GM23248 (cell line): ENCODE measurements around the gene TTN.

Experiments used
- EZH2 ChIP-seq: fragments of 200-600 bp; sonication (generic); IDR thresholded peaks from 2 replicates; pipeline ENCODE4 v1.6.1; 2018; ENCODE audit warnings: antibody characterized with exemption, mild to moderate bottlenecking; ENCODE audit not compliant: insufficient read depth, poor library complexity, severe bottlenecking
- EZH2phosphoT487 ChIP-seq: fragments of 200-600 bp; sonication (generic); IDR thresholded peaks from 2 replicates; pipeline ENCODE4 v1.6.1; 2018; ENCODE audit warnings: antibody characterized with exemption, moderate library complexity, mild to moderate bottlenecking, low read depth; ENCODE audit not compliant: insufficient read depth

- TF ChIP-seq EZH2phosphoT487, result no peak
- no peak for TF ChIP-seq EZH2
Observed at GRCh38 chr2:178723786-178724346, 83.4 kb downstream of the TTN start.
